22Rv1 (cell line): Measurements from ENCODE around the gene PIAS1.

Experiments
- CTCF ChIP-seq: fragments of 450-650 bp; IDR thresholded peaks from 2 replicates; pipeline ENCODE4 v1.5.1; 2017; ENCODE audit warnings: mild to moderate bottlenecking
- ZFX ChIP-seq: fragments of 450-650 bp; IDR thresholded peaks from 2 replicates; pipeline ENCODE4 v1.6.1; 2017; ENCODE audit warnings: antibody characterized with exemption, borderline replicate concordance

GRCh38 chr15:68028137-68028887, 25.8 kb upstream of the PIAS1 start:
- TF ChIP-seq CTCF: no peak
- TF ChIP-seq ZFX: no peak
